Activated naive CD4-positive, alpha-beta T cell (primary cell): ENCODE data around the gene KIAA0232.

ENCODE experiments used
- DNase-seq, 4 experiments: peaks; one replicate each; lab custom pipeline; 2025; lab: John Stamatoyannopoulos, UW

Gene KIAA0232

DNA sequence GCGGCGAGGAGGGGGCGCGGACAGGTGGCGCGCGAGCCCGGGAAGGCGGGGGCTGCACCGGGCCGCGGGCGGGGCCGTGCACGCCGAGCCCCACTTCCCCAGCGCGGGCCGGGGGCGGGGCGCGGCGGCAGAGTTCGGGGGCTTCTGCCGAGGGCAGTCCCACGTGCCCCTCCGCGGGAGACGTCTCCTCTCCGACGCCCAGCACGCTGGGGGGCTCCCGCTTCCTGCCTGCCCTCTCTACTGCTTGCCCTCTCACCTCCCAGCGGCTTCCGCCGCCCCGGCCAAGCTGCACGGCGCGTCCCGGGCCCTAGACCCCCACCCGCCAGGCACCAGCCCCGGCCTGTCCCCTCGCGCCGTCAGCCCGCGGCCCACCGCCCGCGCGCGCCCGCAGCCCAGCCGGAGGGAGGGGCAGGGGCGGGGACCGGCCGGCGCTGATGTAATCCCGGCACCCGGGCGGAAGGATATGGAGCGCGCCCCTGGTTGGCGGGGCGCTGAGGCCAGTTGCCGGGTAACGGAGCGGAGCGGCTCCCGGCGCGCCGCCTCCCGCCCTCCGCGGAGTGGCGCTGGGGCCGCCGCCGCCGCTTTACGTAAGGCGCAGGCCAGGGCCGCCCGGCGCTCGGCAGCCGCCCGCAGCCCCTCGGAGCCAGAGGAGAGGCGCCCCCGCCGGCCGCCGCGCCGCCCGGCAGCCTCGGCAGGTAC, at the start of gene KIAA0232:
Gene KIAA0232 (plus strand): TSS at position 581 of the 699 bp plus-strand sequence. CDS start 41,727 bp downstream, outside the sequence.
- peak; percentile 63 to 87 (median 74) for DNase-seq

DNA sequence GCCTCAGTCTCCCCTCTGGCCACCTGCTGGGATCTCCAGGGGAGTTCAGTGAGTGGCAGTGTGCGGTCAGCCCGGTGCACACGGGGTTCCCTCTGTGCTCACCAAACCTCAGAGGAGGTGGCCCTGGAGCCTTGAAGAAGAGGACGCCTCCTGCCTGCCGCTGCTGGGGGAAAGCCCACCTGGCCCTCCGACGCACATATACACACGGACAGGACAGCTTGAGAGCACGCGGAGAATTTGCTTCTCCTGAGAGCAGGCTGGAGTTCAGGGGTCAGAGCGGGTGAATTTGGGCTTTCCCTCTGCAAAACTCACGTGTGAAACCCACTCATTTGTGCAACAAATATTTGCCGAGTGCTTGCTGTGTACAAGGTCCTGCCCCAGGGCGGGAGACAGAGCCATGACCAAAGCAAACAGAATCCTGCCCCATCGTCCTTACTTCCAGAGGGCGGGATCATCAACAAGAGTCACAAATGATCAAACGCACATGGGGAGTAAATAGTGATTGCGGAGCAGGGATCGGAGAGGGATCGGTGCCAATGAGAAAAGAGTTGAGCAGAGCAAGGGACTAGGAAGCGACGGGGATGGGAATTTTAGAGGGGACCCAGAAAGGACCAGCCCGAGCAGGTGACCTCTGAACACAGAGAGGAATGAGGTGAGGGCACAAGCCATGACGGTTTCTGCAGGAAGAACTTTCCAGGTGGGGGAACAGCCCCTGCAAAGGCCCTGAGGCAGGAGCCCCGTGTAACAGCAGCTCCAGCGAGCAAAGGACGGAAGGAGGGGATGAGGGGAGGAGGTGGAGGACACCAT, 49.0 kb upstream of the KIAA0232 start:
- no peak for DNase-seq

DNA sequence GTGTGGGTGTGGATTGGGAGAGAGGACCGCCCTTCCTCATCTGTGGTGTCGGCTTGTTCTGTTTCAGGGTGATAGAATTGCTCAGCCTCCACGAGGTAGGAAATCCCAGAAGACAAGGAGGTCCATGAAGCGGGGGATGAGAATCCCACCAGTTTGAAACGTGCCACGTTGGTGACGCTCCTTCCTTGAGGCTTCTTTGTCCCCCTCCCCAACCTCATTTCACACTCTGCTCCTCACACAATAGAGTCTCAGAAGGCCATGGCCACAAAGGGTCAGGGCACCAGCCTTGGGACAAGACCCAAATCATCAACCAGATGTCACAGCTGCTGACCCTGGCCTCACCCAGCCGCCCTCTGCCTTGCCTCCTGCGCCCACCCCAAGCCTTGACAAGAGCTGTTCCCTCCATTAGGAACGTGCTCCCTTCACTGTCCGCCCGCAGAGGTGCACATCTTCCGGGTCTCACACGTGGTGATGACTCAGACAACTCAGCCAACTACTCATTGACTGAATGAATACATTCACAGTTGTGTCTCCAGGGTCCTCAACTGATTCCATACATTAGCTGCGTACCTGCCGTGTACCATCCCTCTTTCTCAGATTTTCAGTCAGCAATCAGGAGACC, 48.3 kb upstream of the KIAA0232 start:
- DNase-seq: no peak

DNA sequence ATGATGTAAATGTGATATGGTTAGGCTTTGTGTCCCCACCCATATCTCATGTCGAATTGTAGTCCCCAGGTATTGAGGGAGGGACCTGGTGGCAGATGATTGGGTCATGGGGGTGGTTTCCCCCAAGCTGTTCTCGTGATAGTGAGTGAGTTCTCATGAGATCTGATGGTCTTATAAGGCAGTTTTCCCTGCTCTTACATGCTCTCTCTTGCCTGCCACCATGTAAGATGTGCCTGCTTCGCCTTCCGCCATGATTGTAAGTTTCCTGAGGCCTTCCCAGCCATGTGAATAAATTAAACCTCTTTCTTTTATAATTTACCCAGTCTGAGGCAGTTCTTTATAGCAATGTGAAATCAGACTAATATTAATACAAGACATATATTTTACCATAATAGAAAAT, 42.6 kb upstream of the KIAA0232 start:
- DNase-seq: no peak

DNA sequence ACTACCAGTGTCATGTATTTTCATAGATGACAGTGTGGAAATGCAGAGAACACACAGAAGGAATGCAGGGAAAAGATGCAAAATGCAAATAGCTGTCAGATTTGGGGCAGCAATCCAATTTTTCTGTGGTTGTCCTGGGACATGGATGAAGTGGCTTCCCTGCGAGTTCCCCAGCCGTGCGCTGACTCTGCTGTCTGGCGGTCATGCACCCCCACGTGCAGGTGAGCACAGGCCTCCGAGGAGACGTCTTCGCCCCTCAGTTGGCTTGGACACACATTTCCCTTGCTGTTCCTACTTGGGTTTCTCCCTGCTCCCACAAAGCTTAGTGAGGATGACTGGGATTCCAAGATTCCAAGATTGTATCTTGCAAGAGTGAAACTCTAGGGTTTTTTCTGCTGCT, 42.2 kb upstream of the KIAA0232 start:
- DNase-seq: no peak

DNA sequence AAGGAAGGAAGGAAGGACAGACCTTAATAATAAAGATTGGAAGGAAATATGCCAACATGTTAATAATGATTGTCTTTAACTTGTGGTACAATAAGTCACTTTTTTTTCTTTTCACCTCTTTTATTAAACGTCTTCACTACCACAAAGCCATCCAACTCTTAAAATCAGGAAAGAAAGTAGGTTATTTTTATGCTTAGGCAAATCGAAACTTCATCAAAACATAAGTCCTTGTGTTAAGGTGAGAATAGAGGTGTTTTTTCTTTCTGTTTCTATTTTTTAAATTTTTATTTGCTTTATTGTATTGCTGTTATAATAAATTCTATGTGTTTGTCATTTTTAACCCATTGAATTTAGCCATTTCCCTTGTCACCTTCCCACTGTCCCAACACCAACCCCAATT, 40.0 kb upstream of the KIAA0232 start:
- DNase-seq: no peak

DNA sequence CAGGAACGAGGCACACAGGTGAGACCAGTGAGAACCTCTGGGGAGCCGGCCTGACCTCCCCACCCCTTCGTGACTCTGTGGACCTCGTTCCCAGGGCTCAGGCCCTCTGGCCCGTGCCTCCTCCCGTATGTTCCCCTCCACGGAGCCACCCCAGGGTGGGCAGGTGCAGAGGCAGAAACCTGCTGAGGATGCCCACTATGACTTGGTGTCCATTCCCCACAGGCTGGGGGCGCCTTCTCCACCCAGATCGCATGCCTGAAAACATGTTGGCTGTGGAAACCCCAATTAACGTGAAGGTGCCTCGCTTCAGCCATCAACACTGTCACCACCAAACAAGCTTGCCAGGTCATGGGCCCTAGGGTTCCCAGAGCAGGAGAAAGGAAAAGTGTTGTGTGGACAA, 39.5 kb upstream of the KIAA0232 start:
- no peak for DNase-seq

GRCh38 chr4:6746721-6747293, 35.7 kb upstream of the KIAA0232 start:
- DNase-seq: no peak

GRCh38 chr4:6747294-6748051, 35.1 kb upstream of the KIAA0232 start:
- DNase-seq: no peak

DNA sequence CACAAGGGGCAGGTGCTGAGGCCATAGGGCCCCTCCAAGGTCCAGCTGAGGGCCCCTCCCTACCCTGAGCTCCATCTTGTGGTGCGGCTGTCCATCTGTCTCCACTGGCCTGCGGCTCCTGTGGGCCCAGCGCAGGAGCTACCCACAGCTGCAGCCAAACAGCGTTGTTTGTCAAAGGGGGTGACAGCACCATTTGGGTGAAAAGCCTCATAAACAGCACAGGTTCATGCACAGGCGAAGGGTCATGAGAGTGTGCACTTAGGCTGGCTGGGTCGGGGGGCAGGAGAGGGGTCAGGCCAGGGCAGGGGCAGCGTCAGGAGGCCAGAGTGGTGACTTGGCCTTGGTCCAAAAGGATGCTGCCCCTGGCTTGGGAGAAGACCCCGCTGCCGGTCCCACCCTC, 34.2 kb upstream of the KIAA0232 start:
- DNase-seq: no peak

DNA sequence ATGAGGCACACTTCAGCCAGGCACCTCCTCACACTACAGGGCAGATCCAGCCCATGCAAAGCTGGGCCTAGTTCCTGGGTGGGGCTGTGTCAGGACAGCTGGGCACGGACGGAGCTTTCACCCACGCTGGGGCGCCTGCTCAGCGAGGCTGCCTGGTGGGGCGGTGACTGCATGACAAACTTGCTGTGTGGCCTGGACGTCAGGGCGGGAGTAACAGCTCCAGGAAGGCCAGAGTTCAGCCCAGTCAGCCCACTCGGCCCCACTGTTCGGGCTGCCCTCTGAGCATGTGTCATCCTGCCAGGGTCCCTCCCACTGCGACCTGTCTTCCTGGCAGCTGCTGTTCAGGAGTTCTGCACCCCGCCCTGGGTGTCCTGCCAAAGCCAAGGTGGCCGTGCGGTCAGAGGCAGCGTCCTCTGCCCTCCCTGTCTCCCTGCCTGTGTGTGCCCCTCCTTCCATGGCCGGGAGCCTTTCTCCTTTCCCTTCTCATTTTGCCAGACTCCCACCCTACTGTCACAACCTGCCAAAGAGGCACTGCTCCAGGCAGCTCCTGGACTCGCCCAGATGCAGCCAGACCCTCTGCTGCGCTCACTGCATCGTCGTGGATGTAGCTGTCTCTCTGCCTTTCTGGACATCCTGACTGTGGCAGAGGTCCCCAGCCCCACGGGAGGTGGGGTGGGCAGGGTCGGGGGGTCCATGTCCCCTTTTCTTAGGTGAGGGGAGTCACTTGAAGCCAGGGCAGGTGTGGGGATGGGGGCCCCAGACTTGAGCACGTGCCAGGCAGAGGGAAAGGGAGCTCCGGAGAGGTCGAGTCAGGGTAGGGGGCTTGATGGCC, 33.0 kb upstream of the KIAA0232 start:
- no peak for DNase-seq

GRCh38 chr4:6750286-6751221, 32.0 kb upstream of the KIAA0232 start:
- no peak for DNase-seq

GRCh38 chr4:6751611-6752485, 30.7 kb upstream of the KIAA0232 start:
- no peak for DNase-seq

DNA sequence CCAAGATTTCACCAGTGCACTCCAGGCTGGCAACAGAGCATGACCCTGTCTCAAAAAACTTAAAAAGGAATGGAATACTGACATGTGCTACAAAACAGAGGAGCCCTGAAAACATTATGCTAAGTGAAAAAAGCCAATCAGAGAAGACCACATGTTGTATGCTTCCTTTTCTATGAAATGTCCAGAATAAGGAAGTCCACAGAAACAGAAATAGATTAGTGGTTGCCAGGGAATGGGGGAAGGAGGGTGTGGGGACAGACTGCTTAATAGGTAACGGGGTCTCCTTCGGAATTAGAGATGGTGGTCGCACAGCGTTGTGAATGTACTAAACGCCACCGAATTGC, 30.1 kb upstream of the KIAA0232 start:
- no peak for DNase-seq

DNA sequence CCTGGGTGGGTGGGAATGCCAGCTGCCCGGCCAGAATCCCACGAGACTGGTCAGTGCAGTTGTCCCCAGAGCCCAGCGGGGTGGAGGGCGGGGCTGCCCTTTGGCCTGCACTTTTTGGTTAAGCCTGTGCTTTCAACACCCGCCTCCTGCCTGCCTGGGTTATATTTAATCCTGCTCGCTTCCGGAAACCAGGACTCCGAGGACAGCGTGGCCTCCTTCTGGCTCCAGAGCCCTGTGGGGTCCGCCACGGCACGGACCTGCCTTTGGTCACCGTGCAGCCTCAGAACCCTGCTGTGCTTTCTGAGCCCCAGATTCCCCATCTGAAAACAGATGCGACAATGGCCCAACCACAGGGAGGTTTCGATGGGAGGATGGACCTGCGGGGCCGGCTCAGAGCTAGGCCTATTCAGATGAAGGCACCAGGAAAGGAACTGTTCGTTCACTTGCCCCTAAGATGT, 29.4 kb upstream of the KIAA0232 start:
- no peak for DNase-seq

DNA sequence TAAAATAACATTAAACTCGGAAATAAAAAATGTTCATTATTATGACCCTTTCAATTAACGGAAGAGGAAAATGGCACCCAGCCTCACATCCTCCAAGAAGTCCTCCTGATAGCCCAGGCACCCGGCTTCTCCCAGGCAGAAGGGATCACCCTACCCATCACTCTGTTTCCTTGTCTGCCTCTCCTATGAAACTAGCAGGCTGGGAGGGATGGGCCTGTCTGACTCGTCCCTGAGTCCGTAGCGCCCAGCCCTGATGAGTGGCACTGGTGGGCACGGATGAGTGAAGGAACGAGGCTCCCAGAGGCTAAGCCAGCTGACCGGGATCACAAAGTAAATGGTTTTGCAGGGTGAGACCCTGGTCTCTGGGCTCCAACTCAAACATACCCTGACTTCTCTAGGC, 28.6 kb upstream of the KIAA0232 start:
- DNase-seq: no peak

DNA sequence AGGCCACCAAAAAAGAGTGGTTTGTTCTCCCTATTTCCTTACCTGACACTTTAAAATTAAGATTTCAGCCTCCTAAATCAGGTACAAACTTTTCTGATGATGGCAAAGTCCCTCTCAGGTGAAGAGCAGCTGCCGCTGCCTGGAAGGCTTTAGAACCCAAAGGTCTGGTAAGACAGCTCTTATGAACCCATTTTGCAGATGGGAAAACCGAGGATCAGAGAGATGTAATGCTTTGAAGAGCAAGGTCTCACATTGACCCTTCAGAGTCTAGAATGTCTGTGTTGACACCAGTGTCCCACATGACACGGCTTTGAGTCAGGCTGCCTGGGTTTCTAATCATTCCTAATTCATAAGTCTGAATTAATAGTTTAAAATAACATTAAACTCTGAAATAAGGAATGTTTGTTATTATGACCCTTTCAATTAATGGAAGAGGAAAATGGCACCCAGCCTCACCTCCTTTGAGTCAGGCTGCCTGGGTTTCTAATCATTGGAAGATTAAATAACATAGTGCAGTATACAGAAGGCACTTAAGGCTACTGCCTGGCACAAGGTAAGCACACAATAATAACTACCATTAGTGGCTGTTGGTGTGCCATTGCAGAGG, 27.9 kb upstream of the KIAA0232 start:
- DNase-seq: no peak

DNA sequence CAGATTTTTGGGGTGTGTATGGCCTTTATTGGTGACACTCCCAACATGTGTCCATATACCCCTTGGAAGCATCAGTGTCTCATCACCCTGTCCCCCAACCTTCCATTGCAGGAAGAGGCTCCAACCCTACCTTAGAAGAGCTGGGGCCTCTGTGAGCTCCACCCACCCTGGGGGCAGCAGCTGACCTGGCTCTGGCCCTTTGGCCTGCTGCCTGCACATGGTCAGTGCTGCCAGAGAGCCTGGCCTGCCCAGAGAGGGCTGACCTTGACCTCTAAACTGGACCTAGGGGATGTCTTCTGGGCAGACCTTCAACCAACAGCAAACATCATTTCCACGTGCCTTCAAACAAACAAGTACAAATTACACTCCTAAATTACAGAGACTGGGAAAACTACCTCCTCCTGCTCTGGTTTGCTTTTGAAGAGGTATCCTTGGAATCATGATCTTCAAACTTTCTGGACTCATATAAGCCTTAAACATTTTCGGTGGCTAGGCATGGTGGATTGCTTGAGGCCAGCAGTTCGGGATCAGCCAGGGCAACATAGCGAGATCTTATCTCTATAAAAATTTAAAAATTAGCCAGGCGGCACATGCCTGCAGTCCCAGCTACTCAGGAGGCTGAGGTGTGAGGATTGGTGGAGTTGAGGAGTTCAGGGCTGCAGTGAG, 27.3 kb upstream of the KIAA0232 start:
- no peak for DNase-seq
